NCI-H146 (cell line): ENCODE results near the gene TGFBR2.

Experiments used
- DNase-seq: peaks from one replicate; lab custom pipeline; 2025; lab: John Stamatoyannopoulos, UW

TGFBR2 gene

DNA sequence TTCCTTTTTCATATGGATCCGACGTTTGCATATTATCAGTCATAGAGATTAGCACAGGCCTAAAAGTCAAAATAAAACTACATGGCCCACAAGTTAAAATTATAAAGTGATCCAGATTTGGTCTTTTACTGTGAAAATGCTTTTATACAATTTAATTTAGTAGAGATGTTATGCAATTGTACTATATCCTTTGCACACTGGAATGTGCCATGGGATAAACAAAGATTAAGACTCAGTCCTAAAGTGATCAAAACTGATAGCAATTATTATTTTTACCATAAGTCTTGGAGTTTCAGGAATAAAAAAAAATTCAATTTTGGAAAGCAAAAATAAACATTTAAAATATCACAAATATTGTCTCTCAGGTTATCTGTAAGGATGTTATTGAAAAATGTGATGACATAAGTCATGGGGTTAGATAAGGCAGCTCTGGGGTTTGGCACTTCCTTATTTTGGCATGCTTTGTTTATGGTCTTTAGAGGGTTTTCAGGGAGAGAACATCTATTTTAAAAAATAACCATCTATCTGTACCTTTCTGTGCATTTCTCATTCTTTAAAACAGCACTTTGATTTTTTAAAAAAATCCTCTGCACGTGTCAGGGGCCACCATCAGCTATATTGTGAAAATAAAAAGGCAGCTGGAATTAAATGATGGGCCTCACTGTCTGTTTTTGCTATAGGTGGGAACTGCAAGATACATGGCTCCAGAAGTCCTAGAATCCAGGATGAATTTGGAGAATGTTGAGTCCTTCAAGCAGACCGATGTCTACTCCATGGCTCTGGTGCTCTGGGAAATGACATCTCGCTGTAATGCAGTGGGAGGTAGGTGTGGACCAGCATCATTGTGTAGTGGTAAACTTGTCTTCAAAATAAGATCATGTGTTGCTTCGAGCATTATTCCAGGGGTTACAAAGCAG, 67.3 kb downstream of the TGFBR2 start:
- DNase-seq, result no peak

GRCh38 chr3:30675006-30675405, 68.6 kb downstream of the TGFBR2 start:
- DNase-seq, result no peak

DNA sequence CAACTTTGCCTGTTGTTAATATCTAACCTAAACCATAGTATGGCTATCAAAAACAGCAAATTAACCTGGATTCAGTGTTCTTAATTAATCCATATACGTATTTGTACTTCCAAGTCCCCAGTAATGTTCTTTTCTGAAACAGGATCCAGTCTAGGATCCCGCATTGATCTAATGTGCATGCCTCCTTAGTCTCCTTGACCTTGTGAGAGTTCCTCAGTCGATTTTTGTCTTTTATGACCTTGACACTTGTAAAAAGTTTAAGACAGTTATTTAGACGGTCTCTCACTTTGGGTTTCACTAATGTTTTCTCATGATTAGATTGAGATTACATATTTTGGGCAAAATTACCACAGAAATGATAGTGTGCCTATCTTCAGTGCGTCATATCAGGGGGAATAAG, 69.4 kb downstream of the TGFBR2 start:
- DNase-seq, result no peak

- no peak for DNase-seq
Measured at GRCh38 chr3:30676424-30677346, 70.3 kb downstream of the TGFBR2 start.

DNA sequence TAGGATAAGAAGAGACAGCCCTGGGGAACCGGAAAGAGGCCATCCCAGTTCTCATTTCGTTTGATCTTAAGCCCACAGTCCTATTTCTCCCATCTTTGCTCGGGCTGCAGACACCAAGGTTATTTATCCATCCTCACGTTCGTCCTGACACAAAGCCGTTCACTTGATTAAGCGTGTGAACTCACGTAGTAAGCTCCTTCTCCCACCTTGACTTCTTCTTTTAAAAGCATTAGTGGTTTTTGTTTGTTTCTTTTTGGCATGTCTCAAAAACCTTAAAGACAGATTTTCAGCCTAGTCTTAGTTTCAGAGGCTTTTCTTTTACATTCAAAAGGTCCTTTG, 70.9 kb downstream of the TGFBR2 start:
- DNase-seq, result no peak

DNA sequence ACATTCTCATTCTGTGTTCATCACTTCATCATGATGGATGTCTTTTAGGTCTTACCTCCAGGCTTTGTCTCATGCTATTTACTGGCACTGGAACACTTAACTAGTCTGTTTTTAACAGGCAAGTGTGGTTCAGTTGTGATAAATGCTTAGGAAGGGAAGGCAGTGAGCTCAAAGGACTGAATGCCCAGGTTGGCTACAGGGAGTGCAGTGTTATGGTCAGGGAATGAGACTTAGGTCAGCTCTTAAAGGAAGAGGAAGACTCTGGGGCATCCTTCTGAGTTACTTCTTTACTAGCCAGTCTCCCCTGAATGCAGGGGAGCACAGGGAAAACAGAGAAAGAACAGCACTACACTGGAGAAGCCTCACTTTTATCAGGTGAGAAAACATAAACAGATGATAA, 72.6 kb downstream of the TGFBR2 start:
- DNase-seq, result no peak

DNA sequence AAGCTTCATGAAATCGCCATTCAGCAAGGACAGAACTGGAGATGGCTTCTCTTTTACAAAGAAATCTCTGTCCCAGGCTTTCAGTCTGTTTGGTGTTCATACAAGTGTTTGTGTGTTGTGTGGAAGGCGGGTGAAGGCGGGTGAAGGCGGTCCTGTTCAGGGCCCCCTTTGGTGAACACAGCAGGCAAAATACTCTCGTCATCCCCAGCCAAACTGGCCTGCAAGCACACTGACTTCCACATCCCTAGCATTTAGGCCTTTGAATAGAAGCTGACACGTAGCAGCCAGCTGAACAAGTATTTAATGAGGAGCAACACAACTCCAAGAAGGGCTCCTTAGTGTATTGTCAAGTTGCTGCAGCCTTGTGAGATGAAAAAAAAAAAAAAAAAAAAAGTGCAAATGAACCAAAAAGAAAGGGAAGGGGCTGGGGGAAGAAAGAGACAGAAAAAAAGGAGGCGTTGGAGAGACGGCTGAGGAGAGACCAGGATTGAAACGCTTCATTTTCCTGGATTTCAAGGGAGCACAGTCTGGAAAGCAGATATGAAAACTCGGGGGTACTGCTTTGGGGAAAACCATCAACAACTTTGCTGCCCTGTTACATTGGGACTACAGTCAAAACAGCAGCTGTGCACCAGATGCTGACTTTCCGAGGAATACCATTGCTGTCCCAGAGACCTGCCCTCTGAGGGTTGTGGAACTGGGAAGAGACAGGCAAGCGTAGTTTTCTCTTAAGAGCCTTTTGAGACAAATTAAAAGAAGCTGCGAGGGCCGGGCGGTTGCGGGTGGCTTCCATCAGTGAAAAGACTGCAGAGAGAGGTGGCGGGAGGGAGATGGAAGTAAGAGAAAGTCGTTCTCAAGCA, 74.6 kb downstream of the TGFBR2 start:
- no peak for DNase-seq

DNA sequence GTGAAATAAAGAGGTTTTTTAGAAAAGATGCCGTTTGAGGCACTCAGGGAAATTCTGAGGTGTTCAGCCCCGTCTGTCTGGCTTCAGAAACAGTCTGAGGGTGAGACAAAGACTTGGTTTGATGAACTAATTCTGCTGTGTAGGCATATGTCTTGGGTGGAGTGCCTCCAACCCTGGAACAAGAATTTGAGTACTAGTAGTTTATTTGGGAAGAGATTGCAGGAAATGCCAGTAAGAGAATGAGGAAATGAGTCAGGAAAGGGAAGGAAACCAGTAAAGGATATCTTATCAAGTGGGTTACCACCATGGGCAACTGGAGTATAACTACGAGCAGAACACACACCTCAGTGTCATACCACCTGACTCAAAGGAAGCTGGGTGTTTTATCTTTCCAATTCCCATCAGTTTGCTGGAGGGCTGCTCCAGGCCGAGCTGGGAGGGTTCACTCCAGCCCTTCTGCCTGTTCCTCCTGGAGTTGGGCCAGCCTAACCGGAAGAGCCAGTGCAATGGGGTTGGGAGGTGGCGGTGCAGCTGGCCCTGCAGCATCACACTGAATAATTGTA, 75.3 kb downstream of the TGFBR2 start:
- DNase-seq, result no peak

GRCh38 chr3:30682434-30683155, 76.2 kb downstream of the TGFBR2 start:
- no peak for DNase-seq

DNA sequence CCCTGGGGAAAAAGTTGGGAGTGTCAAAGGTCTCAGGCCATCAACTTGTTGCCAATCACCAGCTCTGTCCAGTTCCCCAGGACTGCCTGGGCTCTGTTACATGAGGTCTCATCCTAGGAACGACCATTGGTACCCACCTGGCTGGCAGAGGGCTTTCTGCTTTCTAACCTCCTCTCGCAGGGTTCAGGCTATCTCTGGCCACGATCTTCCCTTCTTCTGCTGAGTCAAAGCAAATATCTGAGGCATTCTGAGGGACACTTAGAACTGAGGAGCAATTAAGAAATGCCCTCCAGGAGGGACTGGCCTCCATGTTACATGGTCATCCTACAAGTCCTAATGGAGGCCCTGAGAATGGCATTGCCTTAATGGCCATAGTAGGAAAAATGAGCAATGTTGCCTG, 77.4 kb downstream of the TGFBR2 start:
- no peak for DNase-seq

- DNase-seq, result no peak
Measured at GRCh38 chr3:30684356-30684755, 78.0 kb downstream of the TGFBR2 start.

- no peak for DNase-seq
Measured at GRCh38 chr3:30685267-30685667, 78.9 kb downstream of the TGFBR2 start.

DNA sequence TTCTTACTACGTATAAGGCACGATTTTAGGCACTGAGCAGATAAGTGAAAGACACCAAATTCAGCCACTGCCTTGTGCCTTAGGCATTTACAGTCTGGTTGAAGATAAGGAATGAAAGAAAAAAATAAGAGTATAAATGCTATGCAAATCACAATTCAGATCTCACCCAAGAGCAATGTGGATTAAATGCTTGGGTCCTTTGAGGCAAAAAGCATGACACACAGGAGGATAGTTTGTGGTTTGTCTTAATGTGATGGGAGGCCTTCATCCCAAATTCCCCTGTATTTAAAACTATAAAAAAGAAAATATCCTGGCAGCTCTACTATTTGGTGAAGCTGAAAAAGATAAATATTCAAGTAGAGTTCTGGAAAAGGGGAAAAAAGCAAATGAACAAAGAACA, 79.8 kb downstream of the TGFBR2 start:
- DNase-seq, result no peak

GRCh38 chr3:30686799-30687198, 80.4 kb downstream of the TGFBR2 start:
- DNase-seq, result no peak

DNA sequence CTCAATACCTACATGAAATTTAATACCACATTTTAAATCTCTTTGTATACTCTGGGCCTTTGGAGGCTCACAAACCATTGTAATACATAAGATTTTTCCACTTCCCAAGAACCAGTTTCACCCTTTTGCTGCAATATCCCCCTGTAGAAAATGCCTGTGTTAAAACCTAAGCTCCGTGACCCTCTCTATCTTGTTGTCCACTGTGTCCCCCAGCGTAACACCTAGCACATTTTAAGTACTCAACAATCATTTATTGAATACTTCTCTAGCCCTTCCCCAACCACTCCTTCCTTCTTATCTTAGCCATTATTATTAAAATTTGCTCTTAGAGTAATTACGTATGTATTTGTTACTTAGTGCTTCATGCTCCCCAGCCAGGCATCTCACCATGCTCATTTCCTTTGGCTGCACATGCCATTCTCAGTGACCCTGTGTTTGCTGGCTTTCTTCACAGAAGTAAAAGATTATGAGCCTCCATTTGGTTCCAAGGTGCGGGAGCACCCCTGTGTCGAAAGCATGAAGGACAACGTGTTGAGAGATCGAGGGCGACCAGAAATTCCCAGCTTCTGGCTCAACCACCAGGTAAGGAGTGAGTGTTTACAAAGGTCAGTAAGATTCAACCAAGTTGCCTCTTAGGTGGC, 81.6 kb downstream of the TGFBR2 start:
- no peak for DNase-seq

GRCh38 chr3:30688776-30689641, 82.6 kb downstream of the TGFBR2 start:
- DNase-seq, result peak; percentile 38

GRCh38 chr3:30690199-30690598, 83.8 kb downstream of the TGFBR2 start:
- DNase-seq, result no peak

DNA sequence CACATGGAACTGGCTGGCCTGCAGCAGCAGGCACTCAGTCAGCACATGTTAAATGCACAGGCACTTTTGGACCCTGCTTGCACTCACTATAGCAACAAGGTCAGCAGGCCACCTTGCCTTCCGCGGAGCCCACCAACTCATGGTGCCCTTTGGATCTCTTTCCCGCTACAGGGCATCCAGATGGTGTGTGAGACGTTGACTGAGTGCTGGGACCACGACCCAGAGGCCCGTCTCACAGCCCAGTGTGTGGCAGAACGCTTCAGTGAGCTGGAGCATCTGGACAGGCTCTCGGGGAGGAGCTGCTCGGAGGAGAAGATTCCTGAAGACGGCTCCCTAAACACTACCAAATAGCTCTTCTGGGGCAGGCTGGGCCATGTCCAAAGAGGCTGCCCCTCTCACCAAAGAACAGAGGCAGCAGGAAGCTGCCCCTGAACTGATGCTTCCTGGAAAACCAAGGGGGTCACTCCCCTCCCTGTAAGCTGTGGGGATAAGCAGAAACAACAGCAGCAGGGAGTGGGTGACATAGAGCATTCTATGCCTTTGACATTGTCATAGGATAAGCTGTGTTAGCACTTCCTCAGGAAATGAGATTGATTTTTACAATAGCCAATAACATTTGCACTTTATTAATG, 85.0 kb downstream of the TGFBR2 start:
- DNase-seq, result no peak

- no peak for DNase-seq
Measured at GRCh38 chr3:30691944-30692343, 85.5 kb downstream of the TGFBR2 start.
